Left colon (tissue), 2 donors: ENCODE data around the gene IL16. TPM values are rescaled to one million over a fixed set of nuclear protein-coding genes. Genes with fewer than 3 reads are reported as not detected.

Source experiments
- ATAC-seq: fragments of 200-7000 bp; cut with Tn5 transposase; one replicate; pipeline ENCODE4 v1.9.1; 2020; ENCODE audit warnings: mild to moderate bottlenecking, moderate library complexity
- DNase-seq, 2 donors: peaks; one replicate each; pipeline ENCODE4 v3.0.0-alpha.2; 2020
- intact Hi-C, 2 donors: fragments of 100-400 bp; cut with DNase I in 1 of 2; cut with micrococcal nuclease in 1 of 2; formaldehyde crosslinking; loops; one replicate each; pipeline versions ENCODE4 v1.11.2 to v1.14.0; 2022; cut with DNase I, micrococcal nuclease
- total RNA-seq, 2 donors: library from RNA; stranded (reverse); fragmentation: NEBNext Ultra II Directional; extraction: Animal tissue kit (Norgen Biotek cat#: 25700); gene quantifications; one replicate each; pipeline ENCODE4 v1.2.1, GENCODE V29; 2021
- donor health status: DM: no; HTN: no; CAD: no.
- donor health status: DM: yes; HTN: yes; CAD: no.

IL16 gene
- total RNA-seq, 2 donors from 2014 or later: 2.1 to 9.2 TPM

DNA sequence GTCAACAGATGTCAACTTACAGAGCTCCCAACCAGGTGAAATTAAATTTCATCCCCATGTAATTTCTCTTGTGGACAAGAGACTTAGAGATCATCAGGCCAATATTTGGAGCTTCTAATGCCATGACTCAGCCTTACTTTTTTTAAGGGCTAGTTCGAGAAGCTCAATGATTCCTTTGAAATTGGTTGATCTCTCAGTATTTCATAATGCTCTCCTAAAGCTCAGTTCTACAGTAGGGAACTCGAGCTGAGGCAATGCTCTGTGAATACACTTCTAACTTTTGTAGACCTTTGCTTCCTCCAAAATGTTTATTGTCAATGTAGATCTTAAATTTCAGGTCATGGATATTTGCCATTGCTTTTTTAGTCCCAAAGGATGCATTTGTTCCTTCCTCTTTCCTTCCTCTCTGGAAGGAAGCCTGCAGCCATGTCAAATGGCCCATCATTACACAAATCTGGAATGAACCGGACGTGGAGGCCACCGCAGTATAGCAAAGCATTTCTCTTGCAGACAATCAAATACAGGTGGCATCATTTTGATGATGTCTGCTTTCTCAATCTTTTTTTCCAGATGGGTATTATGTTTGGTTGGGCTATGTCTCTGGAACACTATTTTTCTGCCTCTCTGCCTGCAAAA lies 98.9 kb downstream of the IL16 start:
- ATAC-seq: no peak
- intact Hi-C loops: no loop called here
- no peak for DNase-seq

DNA sequence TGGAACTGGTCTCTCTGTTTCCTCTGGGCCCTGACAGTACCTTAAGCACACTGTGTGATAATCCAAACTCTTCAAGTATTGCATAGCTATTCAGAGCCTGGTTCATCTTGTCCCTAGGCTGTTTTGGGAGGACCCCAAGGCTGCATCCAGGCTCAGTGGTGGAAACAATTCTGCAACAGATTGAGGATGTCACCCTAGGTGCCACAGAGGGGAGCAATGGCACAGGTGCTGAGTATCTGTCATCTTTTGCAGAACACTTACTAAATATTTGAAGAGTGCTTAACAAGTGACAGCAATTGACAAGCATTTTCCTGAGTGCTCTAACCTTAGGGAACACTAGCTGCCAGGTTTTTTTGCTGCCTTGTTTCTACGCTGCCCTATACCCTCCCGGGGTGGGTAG lies 99.5 kb downstream of the IL16 start:
- ATAC-seq (no peak), DNase-seq (no peak)
- intact Hi-C loops: no loop called here

DNA sequence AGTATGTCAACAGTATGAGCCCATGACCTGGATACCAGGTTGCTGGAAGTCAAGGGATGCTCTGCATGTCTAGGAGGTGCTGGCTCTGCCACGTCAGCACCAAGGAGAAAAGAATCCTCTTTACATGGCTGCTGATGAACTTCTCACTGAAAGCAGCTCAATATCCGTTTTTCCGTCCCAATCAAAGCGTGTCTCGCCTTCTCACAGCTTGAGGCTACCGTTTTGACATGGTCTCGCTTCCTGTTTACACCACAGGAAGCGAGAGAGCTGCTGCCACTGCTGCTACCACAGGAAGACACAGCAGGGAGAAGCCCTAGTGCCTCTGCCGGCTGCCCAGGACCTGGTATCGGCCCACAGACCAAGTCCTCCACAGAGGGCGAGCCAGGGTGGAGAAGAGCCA lies 100.0 kb downstream of the IL16 start:
- intact Hi-C loops: no loop called here

GRCh38 chr15:81297147-81297572 lies 100.5 kb downstream of the IL16 start:
- intact Hi-C loops: no loop called here
- no peak for DNase-seq
- ATAC-seq: no peak

More for the DNA sequence above, 100.0 kb downstream of the IL16 start:
- DNase-seq (peak; percentile 65 to 68), ATAC-seq (peak; percentile 38)

DNA sequence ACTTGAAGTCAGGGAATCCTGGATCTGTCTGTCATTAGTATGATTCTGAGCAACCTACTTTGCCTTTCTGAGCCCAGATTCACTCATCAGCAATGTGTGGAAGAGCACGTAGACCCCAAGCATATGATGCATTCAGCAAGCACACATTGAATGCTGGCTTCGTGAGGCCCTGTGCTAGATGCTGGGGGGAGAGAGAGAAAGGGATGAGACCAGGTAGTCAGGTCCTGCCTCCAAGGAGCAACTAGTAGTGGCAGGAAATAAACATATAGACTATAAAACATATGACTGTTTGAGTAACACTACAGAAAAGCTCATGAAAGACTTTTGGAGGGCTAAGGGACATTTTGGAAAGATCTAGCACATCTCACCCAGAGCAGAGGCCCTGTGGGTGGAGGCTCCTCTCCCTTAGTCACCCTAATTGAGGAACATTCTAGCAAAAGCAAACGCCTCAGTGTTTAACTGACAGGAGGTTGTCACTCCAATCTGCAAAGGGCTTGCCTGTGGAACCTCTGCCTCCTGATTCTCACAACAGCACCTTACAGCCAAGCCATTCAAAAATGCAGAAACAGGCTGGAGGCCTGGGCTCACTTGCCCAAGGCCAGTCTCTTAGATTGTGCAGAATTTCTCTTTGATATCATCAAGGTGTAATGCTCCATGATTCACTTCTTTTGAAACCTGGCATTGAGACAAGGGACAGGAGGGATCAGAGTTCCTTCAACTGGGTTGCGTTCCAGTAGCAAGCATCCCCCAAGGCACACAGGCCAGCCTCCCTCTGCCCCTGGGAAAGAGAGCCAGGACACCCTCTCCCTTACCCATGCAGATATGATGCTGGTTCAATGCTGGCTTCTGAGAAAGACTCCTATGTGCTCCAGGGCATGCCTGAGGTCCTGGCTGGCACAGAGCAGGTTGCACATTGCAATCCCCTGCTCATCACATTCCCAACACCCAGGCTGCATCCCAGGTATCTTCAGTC lies 101.2 kb downstream of the IL16 start:
- no peak for ATAC-seq
- intact Hi-C loops: no loop called here
- no peak for DNase-seq

DNA sequence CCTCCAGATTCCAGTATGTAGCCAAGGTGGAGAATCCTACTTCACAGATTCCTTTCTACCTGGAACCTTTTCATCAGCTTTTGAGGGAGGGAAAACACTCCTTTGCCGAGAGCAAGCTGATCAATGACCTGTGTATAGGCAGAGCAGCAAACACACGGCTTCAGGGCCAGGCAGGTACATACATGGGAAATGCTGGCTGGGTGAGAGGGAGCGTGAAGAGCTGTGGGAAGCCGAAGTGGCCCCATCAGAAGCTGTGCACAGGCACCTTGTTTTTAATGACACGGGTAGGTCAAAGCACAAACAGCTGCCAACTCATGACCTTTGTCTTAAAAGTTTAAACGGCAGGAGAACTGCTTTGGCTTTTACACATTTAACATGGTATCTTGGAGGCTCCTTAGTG lies 101.9 kb downstream of the IL16 start:
- ATAC-seq: no peak
- intact Hi-C loops: no loop called here
- no peak for DNase-seq

DNA sequence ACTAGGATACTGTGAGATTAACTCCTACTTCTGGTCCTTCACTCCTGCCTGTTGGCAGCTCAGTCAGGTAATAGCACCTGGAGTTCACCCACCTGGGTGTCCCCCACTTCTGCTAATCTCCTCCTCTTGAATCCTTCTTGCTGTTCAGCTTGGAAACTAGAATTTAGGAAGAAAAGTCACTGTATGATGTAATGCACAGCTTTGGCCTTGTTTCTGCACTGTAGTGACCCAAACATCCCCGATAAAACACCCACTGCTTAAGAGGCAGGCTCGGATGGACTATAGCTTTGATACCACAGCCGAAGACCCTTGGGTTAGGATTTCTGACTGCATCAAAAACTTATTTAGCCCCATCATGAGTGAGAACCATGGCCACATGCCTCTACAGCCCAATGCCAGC lies 102.5 kb downstream of the IL16 start:
- ATAC-seq (no peak), DNase-seq (no peak)
- intact Hi-C loops: no loop called here

DNA sequence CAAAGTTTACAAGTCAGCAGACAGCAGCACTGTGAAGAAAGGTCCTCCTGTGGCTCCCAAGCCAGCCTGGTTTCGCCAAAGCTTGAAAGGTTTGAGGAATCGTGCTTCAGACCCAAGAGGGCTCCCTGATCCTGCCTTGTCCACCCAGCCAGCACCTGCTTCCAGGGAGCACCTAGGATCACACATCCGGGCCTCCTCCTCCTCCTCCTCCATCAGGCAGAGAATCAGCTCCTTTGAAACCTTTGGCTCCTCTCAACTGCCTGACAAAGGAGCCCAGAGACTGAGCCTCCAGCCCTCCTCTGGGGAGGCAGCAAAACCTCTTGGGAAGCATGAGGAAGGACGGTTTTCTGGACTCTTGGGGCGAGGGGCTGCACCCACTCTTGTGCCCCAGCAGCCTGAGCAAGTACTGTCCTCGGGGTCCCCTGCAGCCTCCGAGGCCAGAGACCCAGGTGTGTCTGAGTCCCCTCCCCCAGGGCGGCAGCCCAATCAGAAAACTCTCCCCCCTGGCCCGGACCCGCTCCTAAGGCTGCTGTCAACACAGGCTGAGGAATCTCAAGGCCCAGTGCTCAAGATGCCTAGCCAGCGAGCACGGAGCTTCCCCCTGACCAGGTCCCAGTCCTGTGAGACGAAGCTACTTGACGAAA lies 103.1 kb downstream of the IL16 start:
- intact Hi-C loops: no loop called here
- no peak for ATAC-seq
- DNase-seq: no peak

GRCh38 chr15:81301385-81301784 lies 104.7 kb downstream of the IL16 start:
- intact Hi-C loops: no loop called here
- DNase-seq (peak in 1 of 2 donors; percentile 2), ATAC-seq (no peak)

DNA sequence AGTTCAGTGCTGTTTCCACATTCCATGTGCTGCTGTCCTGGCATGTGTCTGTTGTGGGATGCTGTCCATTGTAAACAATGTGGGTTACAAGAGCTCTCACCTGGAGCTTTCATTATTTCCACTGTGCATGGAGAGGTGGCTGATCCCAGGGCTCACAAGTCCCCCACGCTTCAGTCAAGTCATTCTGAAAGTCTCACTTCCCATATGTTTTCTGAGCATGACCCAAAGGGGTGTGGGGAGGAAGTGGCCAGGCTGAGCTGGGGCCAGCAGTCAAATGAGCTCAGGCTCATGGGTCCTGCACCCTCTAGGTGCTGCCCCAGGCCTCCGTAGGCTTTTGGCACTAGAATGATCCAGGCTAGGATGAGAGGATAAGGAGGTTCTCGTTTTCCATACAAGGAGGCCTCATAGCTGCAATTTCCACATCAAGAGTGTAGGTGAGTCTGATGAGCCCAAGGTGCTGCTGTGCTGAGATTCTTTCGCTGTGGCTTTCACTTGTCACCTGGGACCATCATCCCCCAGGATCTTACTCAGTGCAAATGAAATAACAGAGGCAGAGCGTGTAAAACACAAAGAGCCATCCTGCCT lies 105.2 kb downstream of the IL16 start:
- ATAC-seq: peak; percentile 53
- DNase-seq: peak in 1 of 2 donors; percentile 37
- intact Hi-C loops: no loop called here

- ATAC-seq (no peak), DNase-seq (peak in 1 of 2 donors; percentile 15)
- intact Hi-C loops: no loop called here
These were observed 106.0 kb downstream of the IL16 start for GRCh38 chr15:81302701-81303109.

GRCh38 chr15:81303244-81304225 lies 106.9 kb downstream of the IL16 start:
- DNase-seq (peak in 1 of 2 donors; percentile 5), ATAC-seq (no peak)
- intact Hi-C loops: no loop called here

- DNase-seq (no peak), ATAC-seq (no peak)
- intact Hi-C loops: no loop called here
These were observed 107.5 kb downstream of the IL16 start for GRCh38 chr15:81304226-81304625.

DNA sequence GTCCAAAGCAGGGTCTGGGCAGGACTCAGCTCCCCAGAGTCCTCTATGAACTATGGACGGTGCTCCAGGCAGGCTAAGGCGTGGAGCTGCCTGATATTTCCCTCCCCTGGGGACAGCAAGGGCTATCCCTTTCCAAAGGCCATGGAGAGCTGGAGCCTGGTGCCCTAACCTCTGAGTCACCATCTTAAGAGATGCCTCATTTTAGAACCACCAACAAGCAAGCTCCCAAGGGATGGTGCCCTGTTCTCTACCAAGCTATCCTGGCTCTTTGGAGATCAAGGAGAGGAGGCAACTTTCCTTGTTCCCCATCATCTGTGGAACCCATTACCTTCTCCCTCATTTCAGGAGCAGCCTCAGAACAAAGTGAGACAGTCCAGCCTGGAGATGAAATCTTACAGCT lies 111.6 kb downstream of the IL16 start:
- DNase-seq (no peak), ATAC-seq (no peak)
- intact Hi-C loops: no loop called here

DNA sequence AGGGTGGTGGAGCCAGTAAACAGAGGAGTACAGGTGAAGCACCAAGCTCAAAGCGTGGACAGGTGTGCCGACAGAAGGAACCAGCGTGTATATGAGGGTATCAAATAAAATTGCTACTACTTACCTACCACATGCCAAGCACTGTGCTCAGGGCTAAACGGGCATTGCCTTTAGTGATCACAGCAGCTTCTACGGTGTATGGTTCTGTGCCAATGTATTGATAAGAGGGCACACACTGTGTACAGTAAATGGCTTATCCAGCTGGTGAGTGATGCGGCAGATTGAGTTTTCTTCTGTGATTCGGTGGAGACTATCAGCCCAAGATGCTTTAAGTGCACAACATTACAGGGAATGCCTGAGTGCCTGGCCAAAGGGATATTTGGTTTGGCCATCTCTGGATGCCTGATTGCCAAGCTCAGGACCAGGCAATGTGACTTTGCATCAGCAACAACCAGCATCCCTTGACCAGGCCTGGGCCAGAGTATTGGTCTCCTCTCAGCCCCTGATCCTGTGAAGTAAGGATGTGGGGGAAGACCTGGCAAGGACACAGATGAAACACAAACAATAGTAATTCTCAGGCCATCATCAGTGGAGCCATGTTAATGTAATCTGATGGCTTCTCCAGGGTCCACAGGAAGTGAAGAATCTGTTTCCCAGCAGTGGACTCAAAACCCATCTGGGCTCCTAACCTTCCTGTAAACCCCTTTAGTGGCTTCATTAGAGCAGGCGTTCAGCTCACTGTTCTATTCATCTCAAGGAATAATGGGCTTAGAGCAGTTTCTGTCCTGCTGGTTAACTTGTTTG lies 113.2 kb downstream of the IL16 start:
- DNase-seq (no peak), ATAC-seq (no peak)

GRCh38 chr15:81310480-81310879 lies 113.8 kb downstream of the IL16 start:
- DNase-seq: no peak
- intact Hi-C loops: no loop called here
- ATAC-seq: no peak

More for the DNA sequence above, 113.2 kb downstream of the IL16 start:
- intact Hi-C loops: no loop called here

DNA sequence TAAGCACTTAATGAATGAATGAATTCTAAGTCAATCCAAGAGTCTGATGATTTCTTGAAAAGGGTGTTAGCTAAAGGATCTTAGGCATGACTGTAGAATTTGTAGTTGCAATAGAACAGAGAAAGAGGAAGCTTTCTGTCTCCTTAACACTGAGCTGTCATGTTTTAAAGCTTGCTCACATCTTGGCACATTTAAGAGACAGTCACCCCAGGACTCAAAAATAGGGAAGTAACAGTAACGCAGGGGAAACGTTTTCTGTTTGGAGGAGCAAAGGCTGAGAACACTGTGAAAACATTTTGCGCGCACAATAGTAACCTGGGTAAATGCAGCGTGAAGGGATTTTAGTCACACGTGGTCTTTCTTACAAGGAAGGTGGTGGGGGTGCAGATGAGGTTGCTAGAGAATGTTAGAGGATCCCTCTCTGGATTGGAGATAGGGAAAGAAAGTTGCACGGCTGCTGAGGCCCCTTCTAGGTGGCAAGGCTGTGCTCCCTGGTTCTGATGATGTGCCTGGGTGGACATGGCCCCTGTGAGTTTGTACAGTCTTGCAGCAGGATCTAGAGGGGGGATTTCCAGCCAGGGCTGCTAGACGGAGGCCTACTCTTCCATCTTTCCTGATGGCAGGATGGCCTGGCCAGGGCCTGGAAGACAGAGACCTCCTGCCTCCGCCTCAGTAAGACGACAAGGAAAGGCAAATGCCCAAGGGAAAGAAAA lies 115.2 kb downstream of the IL16 start:
- peak; percentile 17 for ATAC-seq

More for the DNA sequence above, 115.2 kb downstream of the IL16 start:
- intact Hi-C loops: no loop called here
- DNase-seq: no peak
